OCI-LY1 (cell line): ENCODE results near the gene C9orf40.

Source experiments
- EZH2 ChIP-seq: fragments of 200-600 bp; sonication (generic), shearing (Covaris generic); IDR thresholded peaks from 2 replicates; pipeline ENCODE4 v1.8.0; 2017; ENCODE audit warnings: borderline replicate concordance, mixed run types, mild to moderate bottlenecking, antibody characterized with exemption, low read length, moderate library complexity, mixed read lengths
- TF ChIP-seq, protein P1 (sequence below): fragments of 200-600 bp; sonication (generic), shearing (Covaris generic); IDR thresholded peaks from 2 replicates; pipeline ENCODE4 v1.5.1; 2017; ENCODE audit warnings: mild to moderate bottlenecking, antibody characterized with exemption, low read length, moderate library complexity, mixed read lengths

DNA sequence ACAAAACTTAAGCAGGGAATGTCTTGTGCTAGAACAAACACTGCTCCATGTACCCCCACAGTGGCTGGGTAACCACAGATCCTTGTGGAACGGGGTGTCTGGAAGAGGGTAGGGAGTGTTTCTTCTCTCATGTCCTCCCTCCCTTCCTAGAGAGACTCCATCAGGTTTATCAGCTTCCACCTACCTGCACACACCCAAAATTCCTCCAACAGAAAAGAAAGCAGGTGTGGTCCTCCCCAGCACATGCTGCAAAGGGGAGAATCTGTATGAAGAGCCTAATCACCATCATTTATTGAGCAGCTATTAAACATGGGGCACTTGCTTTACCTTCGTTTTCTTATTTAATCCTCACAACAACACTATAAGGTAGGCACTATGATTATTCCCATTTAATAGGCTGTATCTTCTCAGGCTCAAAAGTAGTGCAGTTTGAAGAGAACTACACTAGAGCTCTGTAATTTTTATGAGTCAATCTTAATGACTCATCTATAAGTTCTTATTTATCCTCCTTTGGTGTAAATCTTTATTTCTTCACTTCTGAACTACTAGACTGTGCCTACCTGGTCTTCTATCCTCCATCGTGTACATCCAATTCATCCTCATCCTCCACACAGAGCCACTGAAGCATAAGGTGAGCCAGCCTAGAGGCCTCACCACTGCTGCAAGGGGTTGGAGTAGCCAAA lies 31.6 kb downstream of the C9orf40 start:
- TF ChIP-seq, protein P1, sequence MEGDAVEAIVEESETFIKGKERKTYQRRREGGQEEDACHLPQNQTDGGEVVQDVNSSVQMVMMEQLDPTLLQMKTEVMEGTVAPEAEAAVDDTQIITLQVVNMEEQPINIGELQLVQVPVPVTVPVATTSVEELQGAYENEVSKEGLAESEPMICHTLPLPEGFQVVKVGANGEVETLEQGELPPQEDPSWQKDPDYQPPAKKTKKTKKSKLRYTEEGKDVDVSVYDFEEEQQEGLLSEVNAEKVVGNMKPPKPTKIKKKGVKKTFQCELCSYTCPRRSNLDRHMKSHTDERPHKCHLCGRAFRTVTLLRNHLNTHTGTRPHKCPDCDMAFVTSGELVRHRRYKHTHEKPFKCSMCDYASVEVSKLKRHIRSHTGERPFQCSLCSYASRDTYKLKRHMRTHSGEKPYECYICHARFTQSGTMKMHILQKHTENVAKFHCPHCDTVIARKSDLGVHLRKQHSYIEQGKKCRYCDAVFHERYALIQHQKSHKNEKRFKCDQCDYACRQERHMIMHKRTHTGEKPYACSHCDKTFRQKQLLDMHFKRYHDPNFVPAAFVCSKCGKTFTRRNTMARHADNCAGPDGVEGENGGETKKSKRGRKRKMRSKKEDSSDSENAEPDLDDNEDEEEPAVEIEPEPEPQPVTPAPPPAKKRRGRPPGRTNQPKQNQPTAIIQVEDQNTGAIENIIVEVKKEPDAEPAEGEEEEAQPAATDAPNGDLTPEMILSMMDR: no peak
- TF ChIP-seq EZH2: no peak
